HG02970 (cell line): ENCODE measurements around the gene SYNJ2.

ENCODE experiments used
- ATAC-seq: cut with Tn5 transposase; IDR thresholded peaks from one replicate; pipeline ENCODE4 v1.9.1; 2021; ENCODE audit warnings: mild to moderate bottlenecking, moderate library complexity, moderate number of reproducible peaks; ENCODE audit not compliant: unreplicated experiment, low FRiP score

Gene SYNJ2

DNA sequence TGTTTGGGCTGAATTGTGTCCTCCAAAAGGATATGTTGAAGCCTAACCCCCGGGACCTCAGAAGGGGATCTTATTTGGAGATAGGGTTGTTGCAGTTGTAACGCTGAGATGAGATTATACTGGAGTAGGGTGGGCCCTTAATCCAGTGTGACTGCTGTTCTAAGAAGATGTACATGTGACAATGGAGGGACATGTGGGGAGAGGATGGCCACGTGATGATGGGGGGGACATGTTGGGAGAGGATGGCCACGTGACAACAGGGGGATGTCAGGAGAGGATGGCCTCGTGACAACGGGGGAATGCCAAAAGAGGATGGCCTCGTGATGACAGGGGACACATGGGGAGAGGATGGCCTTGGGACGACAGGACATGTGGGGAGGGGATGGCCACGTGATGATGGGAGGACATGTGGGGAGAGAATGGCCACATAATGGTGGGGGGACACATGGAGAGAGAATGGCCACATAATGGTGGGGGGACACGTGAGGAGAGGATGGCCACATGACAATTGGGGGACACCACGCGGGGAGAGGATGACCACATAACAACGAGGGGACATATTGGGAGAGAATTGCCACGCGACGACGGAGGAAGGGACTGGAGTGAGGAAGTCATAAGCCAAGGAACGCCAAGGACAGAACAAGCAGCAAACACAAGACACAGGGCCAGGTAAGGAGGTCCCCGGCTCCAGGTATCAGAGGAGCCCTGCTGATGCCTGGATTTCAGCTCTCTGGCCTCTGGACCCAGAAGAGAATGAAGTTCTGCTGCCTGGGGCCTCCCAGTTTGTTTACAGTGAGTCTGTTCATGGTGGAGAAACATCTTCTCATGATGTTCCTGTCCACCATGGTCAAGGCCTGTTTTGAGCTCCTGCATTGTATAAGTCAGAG lies 29.2 kb downstream of the SYNJ2 start:
- no peak for ATAC-seq

DNA sequence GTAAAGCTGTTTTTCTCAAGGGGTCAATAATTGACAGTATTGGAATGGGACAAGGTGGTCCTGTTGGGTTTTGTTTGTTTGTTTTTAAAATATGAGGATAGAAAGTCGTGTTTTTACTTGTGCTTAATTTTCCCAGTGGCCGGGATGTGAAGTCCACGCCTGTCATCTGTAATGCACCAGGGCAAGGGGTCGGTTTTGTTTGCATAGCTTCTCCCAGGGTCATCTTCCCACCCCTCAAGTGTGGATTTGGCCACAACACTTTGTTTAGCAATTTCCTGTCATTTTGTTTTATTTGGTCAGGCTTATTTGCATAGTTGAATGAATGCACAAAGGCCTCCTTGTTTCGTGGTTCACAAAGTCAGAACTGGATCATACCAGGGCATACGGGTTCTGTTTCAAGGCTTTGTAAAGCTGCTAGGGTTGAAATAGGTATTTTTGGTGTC lies 29.8 kb downstream of the SYNJ2 start:
- ATAC-seq: no peak

DNA sequence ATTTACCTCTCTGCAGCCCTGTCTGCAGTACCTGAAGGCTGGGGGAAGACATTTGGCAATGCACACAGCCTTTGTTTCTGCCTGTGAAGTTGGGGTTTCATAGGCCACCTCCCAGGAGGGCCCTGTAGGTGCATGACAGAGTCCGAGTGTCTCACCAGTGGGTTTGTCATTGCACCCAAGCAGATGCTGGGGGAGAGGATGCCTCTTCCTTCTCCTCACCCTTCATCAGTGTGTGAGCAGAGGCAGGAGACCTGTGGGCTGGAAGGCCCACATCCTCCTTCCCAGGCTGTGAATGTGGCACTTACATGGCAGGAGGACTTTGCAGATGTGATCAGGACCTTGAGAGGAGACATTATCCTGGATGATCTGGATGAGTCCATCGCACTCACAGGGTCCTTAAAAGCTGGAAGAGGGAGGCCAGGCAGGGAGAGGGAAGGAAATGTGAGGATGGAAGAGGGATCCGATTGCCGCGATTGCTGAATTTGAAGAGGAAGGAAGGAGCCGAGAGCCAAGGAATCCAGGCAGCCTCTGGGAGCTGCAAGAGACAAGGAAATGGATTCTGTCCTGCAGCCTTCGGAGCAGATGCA lies 30.4 kb downstream of the SYNJ2 start:
- ATAC-seq: no peak

DNA sequence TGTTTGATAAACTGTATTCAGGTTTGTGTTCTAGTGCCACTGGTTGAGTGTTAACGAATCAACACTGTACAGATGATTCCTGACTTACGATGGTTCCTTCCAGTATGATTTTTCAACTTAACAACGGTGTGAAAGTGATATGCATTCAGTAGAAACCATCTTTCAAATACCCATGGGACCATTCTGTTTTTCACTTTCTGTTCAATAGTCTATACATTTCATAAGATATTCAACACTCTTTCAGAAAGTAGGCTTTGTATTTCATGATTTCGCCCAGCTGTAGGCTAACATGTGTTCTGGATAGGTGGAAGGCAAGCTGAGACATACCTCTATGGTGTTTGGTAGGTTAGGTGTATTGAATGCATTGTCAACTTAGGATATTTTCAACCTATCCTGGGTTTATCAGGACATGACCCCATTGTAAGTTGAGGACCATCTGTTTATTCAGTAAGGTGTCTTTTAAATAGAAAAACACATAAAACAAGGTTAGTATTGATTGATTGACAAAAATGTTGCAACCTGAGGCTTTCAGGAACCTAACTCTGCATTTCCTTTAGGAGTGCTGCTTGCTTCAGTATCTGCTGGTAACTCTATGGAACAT lies 32.3 kb downstream of the SYNJ2 start:
- ATAC-seq: no peak

DNA sequence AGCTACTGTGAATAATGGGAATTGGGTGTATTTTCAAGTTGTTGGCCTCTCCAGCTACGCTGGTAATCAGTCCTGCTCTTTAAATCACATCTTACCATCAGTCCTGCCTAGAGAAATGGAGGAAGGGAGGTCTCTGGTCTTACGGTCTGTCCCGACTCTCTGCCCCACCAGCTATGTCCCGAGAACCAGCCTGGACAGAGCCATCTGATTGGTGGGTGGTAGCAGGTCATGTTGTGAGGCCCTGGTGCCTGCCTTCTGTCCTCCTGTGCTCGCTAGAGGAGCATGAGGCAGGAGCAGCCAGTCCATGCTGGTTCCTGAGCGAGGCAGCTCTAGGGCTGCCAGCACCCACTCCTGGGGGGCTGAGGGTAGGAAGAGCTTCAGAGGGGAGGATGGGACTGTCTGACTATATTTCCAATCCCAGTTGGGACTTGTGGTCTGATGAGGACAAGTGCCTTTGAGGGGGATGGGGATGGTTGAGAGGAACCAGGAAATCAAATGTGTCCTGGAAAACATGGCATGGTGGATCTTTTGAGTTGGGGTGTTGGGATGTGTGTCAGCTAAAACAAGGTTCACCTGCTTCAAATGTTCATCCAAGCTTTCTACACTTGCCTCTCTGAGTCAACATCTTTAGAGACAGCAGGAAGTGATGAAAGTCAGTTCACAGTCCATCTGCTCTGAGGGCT lies 33.0 kb downstream of the SYNJ2 start:
- no peak for ATAC-seq

DNA sequence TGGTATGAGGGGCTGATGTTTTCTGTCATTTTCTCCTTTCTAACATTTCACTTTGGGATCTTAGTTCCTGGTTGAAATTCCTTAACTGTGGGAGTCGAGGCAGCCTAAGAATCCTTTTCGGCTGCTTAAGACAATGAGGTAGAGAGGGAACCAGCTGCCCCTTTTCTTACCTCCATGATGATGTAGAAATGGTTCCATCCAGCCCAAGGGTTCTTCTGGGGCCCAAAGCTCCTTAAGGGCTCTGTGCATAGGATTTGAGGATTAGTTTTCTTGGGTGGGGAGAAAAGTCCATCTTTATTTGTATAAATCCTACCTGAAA lies 33.5 kb downstream of the SYNJ2 start:
- no peak for ATAC-seq

DNA sequence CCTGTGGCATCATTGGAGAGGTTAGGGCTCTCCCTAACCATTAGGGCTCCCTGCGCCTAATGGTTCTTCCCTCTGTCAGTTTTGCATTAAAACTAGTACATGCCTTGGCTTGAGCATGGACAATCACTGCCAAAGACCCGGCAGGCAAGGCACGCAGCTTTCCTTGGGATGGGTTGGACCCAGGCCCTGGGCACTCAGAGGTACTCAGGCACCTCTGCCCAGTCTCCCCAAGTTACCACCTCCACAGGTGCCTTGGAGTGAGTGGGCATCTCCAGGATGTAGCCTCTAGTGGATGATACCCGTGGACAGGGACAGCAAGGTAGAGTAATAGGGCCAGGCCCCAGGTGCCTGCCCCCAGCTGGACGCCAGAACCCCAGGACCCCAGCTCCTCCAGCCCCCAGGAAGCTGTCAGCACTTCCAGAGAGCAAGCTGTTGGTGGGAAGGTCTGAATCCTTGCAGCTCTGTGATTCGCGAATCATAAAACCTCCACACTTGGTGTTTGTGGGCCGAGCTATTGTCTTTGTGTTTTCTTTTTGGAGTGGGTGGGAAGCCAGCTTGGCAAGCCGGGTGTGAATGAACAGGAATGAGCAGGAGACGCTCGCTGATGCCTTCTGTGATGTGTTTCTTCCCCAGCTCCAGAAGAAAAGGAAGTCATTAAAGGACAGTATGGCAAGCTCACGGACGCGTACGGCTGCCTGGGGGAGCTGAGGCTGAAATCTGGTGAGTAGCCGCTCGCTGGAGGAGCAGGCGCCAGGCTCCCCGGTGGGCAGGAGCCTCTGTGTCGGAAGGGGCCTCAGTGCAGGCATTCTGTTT lies 35.1 kb downstream of the SYNJ2 start:
- ATAC-seq: no peak

DNA sequence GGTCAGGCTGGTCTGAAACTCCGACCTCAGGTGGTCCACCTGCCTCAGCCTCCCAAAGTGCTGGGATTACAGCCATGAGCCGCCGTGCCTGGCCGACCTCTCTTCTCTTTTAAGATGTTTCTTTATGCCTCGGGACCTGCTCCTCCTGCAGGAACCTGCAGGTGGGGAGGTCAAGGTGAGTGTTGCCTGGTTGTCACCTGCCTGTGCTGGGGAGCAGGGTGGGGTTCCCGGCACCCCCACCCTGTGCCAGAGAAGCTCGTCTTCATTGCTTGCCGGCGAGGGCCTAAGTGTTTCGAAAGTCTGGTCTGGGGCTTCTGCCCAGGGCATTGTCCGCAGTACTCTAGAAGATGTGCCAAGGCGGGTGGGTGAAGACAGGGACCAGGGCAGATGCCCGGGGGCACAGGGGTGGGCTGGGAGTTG lies 36.0 kb downstream of the SYNJ2 start:
- no peak for ATAC-seq

DNA sequence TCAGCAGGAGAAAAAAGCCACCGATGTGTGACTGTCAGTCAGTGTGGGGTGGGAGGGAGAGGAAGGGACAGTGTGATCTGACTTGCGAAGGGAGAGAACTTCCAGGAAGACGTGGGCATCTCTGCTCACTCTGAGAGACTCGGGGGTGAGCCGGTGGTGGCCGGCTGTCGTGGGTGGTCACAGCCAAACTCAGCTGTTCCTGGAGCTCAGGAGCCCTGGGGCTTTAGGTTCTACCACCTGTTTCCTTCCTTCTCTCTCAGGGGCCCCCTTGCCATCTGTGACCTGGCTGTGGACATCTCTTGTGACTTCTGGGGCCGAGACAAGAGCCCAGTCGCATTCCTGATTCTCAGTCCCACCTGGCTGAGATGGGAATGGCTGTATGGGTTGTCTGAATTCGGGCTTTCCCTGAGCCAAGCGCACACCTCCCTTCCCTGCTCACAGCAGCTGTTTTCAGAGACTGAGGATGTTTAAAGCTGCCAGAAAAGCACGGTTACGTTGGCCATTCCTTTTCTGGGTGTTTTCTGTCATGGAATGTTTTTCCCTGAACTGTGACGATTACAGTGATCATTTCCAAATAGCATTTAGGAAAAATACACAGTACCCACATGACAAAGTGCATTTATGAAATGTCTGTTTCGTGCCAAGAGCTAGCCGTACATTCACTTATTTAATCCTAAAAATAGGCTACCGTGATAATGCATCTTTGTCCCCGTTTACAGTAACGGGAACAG lies 36.5 kb downstream of the SYNJ2 start:
- no peak for ATAC-seq

DNA sequence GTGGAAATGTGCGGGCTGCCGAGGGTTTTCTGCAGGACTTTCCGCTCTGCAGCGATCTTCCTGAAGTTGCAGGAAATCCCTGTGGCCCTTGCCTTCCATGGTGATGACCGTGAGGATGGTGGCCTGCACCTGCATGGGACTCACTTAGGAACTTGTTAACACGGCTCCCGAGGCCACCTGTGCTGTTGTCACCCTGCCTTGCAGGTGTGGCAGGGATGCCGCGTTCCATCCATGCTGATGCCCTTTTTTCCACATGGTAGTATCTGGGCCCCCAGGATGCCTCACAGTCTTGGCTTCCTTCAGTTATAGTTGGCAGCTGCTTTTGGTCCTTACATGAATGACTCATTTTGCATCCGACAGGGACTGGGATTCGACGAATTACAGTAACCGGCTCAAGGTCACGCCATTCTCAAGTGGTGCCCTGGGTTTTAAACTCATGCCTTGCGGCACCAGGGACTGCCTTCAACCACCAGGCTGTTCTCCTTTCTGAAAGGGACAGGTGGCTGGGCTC lies 37.2 kb downstream of the SYNJ2 start:
- ATAC-seq: no peak

DNA sequence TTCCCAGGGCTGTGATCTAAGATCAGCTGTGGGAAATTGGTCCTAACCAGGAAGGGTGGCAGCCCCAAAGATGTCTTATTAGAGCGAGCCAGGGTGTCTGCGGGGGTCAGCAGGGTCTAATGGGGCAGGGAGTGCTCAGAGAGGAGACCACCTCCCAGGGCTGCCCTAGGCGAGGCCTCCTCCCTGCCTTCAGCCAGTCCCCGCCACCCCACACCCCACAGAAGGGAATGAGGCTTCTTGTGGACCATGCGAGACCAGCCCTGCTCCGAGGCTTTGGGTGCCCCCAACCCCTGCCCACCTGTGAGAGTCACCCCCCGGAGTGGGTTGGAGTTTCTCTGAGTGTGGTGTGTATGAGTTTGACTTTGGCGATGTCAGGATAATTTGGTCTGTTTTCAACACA lies 37.8 kb downstream of the SYNJ2 start:
- no peak for ATAC-seq

DNA sequence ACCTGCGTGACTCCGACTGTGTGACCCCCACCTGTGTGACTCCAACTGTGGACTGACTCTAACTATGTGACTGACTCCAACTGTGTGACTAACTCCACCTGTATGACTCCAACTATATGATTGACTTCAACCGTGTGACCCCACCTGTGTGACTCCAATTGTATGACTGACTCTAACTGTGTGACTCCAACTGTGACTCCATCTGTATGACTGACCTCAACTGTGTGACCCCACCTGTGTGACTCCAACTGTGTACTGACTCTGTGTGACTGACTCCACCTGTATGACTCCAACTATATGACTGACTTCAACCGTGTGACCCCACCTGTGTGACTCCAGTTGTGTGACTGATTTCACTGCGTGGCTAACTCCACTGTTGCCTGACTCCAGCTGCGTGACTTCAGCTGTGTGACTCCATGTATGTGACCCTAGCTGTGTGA lies 38.6 kb downstream of the SYNJ2 start:
- no peak for ATAC-seq

DNA sequence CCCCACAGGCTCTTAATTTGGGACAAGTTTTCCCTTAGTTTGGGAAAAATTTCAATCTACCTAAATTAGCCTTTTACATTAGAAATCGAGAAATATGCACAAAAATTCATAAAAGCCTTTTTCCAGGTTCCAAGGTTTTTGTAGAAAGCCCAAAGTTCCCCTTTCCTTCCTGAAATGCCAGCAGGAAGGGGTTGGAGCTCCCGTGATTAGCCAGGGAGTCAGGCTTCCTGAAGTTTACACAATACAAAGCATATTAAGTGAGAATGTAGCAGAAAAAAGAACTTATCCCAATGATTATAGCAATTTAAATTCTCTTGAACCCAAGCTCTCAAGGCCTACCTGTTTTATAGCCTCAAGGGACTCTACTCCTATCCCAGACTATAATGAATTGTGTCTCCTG lies 39.1 kb downstream of the SYNJ2 start:
- ATAC-seq: no peak

DNA sequence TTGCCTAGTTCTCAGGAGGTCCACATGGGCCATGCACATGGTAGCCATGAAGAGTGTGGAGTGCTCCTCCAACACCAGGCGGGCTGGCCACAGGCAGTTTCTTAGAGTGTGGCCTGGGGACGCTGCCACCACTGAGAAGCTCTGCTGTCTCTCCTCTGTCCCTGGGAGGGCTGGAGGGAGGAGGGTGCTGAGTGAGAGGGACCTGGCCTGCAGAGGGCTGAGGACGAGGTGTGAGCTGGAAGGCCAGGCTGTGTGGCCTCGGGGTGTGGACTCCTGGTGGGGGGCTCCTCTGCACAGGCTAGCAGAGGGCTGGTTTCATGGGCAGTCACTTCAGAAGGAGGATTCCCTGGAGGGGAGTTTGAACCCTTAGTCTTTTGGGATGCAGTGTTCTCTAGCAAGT lies 39.7 kb downstream of the SYNJ2 start:
- no peak for ATAC-seq

DNA sequence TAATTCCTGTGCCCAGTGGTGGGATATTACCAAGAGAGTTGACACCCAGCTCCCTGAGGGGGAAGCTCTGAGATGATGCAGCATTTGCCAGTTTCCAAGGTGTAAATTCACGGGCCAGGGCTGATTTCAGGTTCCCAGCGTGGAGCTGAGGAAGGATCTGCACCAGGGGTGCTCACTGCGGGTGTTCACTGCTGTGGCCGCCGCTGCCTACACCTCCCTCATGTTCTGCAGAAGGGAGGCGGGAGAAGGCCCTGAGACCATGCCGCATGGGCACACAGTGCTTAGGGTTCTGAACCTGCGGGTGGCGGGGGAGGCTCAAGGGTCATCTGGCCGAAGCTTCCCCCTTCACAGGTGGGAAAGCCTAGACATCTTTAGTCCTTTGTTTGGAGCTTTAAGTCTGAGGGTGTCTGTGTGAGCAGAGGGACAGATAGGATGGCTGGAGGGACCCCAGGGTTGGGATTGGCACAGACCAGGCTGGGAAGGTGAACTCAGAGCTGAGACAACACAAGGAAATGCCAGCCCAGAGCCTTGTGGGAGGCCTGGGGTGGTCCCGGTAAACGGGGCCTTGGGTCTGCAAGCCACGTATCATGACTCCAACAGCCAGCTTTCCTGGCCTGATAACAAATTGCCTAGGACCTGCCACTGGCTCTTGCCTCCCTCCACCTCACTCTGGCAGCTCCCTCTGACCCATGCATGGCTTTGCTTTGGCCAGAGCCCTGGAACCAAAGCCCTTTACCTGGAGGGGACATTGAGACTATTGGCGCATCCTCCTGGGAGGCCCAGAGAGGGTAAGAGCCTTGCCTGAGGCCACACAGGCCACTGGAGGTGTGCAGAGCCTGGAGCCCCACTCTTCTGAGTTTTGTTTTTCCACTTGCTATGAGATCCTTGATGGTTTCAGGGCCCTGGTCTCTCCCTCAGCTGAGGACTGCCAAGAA lies 40.4 kb downstream of the SYNJ2 start:
- ATAC-seq: no peak

DNA sequence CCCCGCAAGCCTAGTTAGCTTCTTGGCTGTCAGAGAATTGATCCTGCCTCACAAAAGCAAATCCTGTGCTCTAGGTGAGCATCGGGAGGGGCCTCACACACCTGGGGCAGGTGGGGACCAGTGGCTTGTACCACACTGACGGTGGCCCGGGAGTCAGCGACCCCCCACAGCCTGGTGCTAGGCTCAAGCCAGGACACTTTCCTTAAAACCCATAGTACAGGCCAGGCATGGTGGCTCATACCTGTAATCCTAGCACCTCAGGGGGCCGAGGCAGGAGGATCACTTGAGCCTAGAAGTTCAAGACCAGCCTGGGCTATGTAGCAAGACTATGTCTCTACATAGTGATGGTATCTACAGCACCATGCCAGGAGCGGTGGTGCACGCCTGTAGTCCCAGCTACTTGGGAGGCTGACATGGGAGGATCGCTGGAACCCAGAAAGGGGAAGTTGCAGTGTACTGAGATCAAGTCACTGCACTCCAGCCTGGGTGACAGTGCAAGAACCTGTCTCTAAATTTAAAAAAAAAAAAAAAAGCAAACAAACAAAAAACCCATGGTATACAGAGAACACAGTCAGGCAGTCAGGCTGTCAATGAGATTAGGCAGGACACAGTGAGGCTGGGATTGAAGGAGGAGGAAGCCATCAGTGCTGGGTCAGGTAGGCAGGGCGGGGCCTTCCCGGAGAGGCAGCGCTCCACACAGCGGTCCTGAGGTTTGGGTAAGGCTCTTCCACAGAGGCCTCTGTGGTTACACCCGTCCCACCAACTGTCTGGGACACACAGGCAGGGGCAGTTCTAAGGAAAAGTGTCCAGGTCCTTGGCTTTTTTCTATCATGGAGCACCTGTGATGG lies 41.3 kb downstream of the SYNJ2 start:
- ATAC-seq: no peak

DNA sequence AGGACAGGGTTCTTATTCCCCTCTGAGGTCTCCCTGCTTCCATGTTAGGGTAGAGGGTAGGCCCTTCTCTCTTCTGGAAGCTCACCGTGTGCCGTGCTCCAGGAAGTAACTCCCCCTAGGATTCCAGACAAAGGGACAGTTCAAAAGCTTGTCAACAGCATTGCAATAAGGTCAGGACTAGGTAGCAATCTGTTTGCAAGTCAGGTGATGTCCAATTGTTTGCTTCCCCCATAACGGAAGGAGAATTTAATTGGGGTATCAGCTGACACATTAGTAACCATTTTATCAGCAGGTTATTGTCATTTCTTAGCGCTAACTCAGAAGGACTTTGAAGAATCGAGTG lies 41.9 kb downstream of the SYNJ2 start:
- ATAC-seq: no peak
